Pancreas (tissue), 10 donors: ENCODE measurements around the gene ZNF683. TPM values are rescaled to one million over a fixed set of nuclear protein-coding genes. Genes with fewer than 3 reads are reported as not detected.
"Not testable (repeated sequence)": the region's sequence is repeated elsewhere in the genome, so short reads cannot be mapped to it uniquely, and the experiment has no call there.

Experiments used
- ATAC-seq, 4 donors: fragments of 200-7000 bp; cut with Tn5 transposase; one replicate each; pipeline versions ENCODE4 v1.8.0 to v1.9.1; 2020; ENCODE audit warnings: mild to moderate bottlenecking in 4 of 4, moderate library complexity in 4 of 4
- DNase-seq, 6 donors: peaks; one replicate each; pipeline ENCODE4 v3.0.0-alpha.2; 2020
- FAIRE-seq: peaks from 2 replicates; lab custom pipeline; 2012; peaks lifted over from hg19 to GRCh38; lab: Jason Lieb, UNC
- H3K27ac ChIP-seq, 4 donors: fragments of 200-600 bp; sonication (generic); 1 replicate in 3 of 4; 2 replicates in 1 of 4; pipeline versions ENCODE4 v1.5.0 to v1.8.0; 2020
- H3K27me3 ChIP-seq, 4 donors: fragments of 200-600 bp; one replicate each; pipeline ENCODE4 v1.8.0; 2021
- H3K36me3 ChIP-seq, 3 donors: fragments of 200-600 bp; sonication (generic) in 1 of 3; one replicate each; pipeline versions ENCODE4 v1.5.0 to v1.8.0; 2020 to 2021
- H3K4me1 ChIP-seq, 3 donors: fragments of 200-600 bp; one replicate each; pipeline ENCODE4 v1.8.0; 2021
- H3K4me3 ChIP-seq, 4 donors: fragments of 200-600 bp; sonication (generic) in 2 of 4; one replicate each; pipeline versions ENCODE4 v1.5.0 to v1.8.0; 2020 to 2021
- H3K9me3 ChIP-seq, 4 donors: fragments of 200-600 bp; one replicate each; pipeline ENCODE4 v1.8.0; 2021
- WGBS, 2 donors: extraction: QIAGEN DNeasy Blood & Tissue Kit; methylation state at CpG; one replicate each; pipeline ENCODE4 v1.1.7; 2013; 5-methylcytosine and 5-hydroxymethylcytosine counted together
- intact Hi-C, 3 donors: fragments of 100-400 bp; cut with DNase I; formaldehyde crosslinking; loops; one replicate each; pipeline versions ENCODE4 v1.11.1 to v1.14.2; 2022
- polyA plus RNA-seq, 2 donors: library from polyadenylated mRNA; stranded (reverse); fragments of 200-250 nt; gene quantifications; one replicate each; pipeline ENCODE4 v1.2.3, GENCODE V29; 2013
- total RNA-seq, 6 donors: library from RNA; stranded (reverse); fragmentation: NEBNext Ultra II Directional in 4 of 6; extraction: Animal tissue kit (Norgen Biotek cat#: 25700) in 4 of 6; gene quantifications; one replicate each; pipeline versions ENCODE4 v1.2.1 to v1.2.4, GENCODE V29; 2021 to 2023
- TF ChIP-seq, protein P1 (sequence below), 4 donors: fragments of 200-600 bp; sonication (generic) in 3 of 4; IDR thresholded peaks; one replicate each; pipeline versions ENCODE4 v1.5.0 to v1.8.0; 2021; ENCODE audit warnings: antibody characterized with exemption in 4 of 4
- donor health status: healthy with polysubstance abuse.
- donor health status: DM: no; HTN: no; CAD: no; lungs with moderate emphysema.
- donor health status: DM: no; HTN: no; CAD: no.
- donor health status: control.
- donor health status: control.
- donor health status: Bipolar disorder and iron deficiency.
- donor health status: DM: yes; HTN: yes; CAD: no.
- donor health status: DM: no; HTN: no; CAD: no.
- donor health status: DM: no; HTN: no; CAD: no.
- donor health status: DM: yes; HTN: yes; CAD: no.

The ZNF683 gene
- total and polyA plus RNA-seq, 8 donors, result 0.12 to 0.47 (median 0.27) TPM; not detected in 4

DNA sequence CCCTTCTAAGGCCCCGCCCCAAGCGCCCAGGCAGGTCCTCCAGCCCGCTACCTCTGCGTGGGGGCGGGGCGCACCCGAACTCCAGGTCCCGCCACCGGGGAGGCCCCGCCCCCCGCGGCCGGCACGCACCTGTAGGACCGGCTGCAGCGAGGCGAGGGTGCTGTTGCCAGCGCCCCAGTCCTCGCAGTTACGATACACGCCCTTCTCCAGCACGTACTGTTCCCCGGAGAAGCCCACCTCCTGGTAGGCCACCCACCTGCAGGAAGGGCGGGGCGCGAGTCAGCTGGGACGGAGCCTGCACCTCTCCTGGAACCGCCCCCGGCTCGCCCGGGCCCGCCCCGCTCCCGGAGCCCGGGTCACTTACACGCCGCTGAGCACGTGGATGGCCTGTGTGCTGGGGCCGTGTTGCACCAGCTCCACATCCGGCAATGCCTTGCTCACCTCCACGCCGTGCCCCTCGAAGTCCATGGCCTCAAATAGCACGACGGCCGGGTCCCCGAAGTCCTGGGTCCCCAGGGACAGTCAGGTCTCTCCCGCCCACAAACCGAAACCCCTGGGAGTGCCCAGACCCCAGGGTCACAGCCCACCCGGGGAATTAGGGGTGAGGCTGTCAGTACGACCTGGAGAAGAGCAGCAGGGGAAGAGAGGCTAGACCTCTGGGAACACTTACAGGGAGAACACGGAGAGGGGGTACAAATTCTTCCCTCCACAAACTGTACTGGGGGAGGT, 35.9 kb downstream of the ZNF683 start:
- intact Hi-C loops, result no loop called here
- Histone ChIP-seq H3K4me3 (peak overlapping the region; percentile 22 to 61 (median 54)), H3K36me3 (no peaks in the 10 kb centered on the region), H3K27me3 (no peaks in the 10 kb centered on the region), H3K9me3 (no peaks in the 10 kb centered on the region), H3K4me1 (no peaks in the 10 kb centered on the region), H3K27ac (no peak overlapping the region)
- TF ChIP-seq, protein P1, sequence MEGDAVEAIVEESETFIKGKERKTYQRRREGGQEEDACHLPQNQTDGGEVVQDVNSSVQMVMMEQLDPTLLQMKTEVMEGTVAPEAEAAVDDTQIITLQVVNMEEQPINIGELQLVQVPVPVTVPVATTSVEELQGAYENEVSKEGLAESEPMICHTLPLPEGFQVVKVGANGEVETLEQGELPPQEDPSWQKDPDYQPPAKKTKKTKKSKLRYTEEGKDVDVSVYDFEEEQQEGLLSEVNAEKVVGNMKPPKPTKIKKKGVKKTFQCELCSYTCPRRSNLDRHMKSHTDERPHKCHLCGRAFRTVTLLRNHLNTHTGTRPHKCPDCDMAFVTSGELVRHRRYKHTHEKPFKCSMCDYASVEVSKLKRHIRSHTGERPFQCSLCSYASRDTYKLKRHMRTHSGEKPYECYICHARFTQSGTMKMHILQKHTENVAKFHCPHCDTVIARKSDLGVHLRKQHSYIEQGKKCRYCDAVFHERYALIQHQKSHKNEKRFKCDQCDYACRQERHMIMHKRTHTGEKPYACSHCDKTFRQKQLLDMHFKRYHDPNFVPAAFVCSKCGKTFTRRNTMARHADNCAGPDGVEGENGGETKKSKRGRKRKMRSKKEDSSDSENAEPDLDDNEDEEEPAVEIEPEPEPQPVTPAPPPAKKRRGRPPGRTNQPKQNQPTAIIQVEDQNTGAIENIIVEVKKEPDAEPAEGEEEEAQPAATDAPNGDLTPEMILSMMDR (IDR thresholded peaks at IDR 0.05), result no peak
- WGBS, 2 donors, result 12 to 13% methylated on average over 45 to 52 of the region's 52 CpGs
- ATAC-seq (peak; percentile 97 to 99 (median 99)), FAIRE-seq (no peak), DNase-seq (peak; percentile 90 to 97 (median 94))

DNA sequence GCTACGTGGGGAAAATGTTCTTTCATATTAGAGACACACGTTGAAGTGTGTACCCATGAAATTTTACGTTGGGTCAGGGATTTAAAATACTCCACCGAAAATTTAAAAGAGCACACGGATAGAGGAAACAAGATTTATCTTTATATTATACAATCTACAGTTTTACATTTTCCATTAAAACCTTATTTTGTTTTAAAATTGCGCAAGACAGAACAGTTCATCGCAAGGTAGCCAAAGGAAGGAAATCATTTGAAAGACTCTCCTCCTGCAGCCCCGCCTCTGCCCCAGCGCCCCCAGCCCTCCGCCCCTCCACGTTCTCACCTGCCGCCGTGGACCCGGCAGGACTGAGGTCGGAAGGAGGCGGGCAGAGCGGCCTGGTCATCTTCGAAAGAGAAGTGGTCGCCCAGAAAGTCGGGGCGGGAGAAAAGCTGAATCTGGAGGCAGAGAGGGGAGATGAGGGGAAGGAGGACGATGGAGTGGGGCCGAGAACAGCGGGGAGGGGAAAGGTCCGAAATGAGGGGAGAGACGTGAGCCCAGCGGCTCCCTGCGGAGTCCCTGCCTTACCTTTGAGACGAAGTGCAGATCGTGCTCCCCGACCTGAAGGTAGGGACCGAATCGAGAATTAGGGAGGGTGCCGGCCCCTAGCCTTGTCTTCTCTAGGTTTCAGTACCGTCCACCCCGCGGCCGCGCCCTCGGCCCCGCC, 36.6 kb downstream of the ZNF683 start:
- Histone ChIP-seq H3K9me3 (no peaks in the 10 kb centered on the region), H3K27ac (no peak overlapping the region), H3K4me1 (no peaks in the 10 kb centered on the region), H3K27me3 (no peaks in the 10 kb centered on the region), H3K36me3 (no peaks in the 10 kb centered on the region), H3K4me3 (peak overlapping the region; percentile 22 to 61 (median 54))
- TF ChIP-seq, protein P1 (IDR thresholded peaks at IDR 0.05), result no peak
- FAIRE-seq, result no peak
- ATAC-seq, result peak; percentile 16 to 31 (median 24)
- 2 to 4% methylated on average over 34 to 41 of the region's 41 CpGs for WGBS, 2 donors
- no peak for DNase-seq
- intact Hi-C loops, result no loop called here

DNA sequence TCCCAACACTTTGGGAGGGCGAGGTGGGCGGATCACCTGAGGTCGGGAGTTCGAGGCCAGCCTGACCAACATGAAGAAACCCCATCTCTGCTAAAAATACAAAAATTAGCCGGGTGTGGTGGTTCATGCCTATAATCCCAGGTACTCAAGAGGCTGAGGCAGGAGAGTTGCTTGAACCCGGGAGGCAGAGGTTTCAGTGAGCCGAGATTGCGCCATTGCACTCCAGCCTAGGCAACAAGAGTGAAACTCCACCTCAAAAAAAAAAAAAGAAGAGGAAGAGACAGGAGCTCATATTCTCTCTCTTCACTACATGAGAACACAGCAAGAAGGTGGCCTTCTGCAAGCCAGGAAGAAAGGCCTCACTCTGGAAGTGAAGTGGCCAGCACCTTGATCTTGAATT, 39.2 kb downstream of the ZNF683 start:
- DNase-seq, H3K27me3 ChIP-seq, FAIRE-seq, H3K36me3 ChIP-seq, H3K9me3 ChIP-seq, ATAC-seq, H3K4me1 ChIP-seq, intact Hi-C loops, H3K27ac ChIP-seq, H3K4me3 ChIP-seq: not testable (repeated sequence)
- WGBS, 2 donors, result 87 to 91% methylated on average over 8 of the region's 8 CpGs

DNA sequence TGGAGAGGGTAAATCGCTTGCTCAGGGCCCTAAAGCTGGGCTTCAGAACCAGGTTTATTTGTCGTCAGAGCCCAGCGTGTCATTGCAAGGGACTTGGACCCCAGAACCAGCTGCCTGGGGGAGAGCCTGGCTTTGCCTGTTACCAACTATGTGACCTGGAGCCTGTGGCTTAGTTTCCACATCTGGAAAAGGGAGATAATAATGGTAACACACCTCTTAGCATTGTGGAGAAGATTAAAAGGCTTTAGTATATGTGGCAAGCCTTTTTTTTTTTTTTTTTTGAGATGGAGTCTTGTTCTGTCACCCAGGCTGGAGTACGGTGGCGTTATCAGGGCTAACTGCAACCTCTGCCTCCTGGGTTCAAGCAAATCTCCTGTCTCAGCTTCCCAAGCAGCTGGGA, 42.3 kb downstream of the ZNF683 start:
- FAIRE-seq, result no peak
- H3K27me3 ChIP-seq, result no peaks in the 10 kb centered on the region
- no peaks in the 10 kb centered on the region for H3K36me3 ChIP-seq
- DNase-seq, result no peak
- no peaks in the 10 kb centered on the region for H3K4me1 ChIP-seq
- H3K9me3 ChIP-seq, result no peaks in the 10 kb centered on the region
- TF ChIP-seq, protein P1 (IDR thresholded peaks at IDR 0.05), result no peak
- H3K4me3 ChIP-seq, result no peak overlapping the region
- H3K27ac ChIP-seq, result no peak overlapping the region
- intact Hi-C loops, result no loop called here
- no peak for ATAC-seq
- WGBS, 2 donors, result 74 to 85% methylated on average over 5 of the region's 5 CpGs

DNA sequence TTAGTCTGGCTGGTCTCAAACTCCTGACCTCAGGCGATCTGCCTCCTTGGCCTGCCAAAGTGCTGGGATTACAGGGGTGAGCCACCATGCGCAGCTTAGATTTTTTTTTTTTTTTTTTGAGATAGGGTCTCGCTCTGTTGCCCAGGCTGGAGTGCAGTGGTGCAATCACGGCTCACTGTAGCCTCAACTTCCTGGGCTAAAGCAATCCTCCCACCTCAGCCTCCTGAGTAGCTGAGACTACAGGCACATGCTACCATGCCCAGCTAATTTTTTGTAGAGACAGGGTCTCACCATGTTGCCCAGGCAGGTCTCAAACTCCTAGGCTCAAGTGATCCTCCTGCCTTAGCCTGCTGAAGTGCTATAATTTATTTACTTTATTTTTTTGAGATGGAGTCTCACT, 43.2 kb downstream of the ZNF683 start:
- H3K36me3 ChIP-seq, intact Hi-C loops, H3K27ac ChIP-seq, H3K9me3 ChIP-seq, FAIRE-seq, H3K4me1 ChIP-seq, DNase-seq, H3K4me3 ChIP-seq, ATAC-seq, H3K27me3 ChIP-seq: not testable (repeated sequence)
- 86 to 96% methylated on average over 3 to 4 of the region's 4 CpGs for WGBS, 2 donors

DNA sequence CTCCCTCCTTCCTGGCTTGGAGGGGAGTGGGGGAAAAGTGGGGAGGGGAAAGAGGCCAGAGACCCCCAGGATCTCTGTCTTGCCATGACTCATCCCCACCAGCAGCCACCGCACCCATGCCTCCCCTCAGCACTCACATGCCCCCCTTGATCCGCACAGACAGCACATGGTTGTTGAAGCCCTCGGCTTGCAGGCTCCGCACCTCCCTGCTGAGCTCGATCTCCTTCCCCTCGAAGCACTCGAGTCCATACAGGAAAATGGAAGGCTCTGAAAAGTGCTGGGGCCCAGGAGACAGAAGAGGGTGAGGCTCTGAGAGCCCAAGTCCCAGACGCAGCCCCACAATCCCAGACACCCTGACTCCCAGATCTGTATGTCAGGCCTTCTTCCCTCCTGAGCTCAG, 44.0 kb downstream of the ZNF683 start:
- 72 to 85% methylated on average over 8 of the region's 8 CpGs for WGBS, 2 donors
- H3K27ac ChIP-seq, result no peak overlapping the region
- no peaks in the 10 kb centered on the region for H3K4me1 ChIP-seq
- DNase-seq (no peak), ATAC-seq (no peak), FAIRE-seq (no peak)
- H3K4me3 ChIP-seq, result no peak overlapping the region
- no peaks in the 10 kb centered on the region for H3K36me3 ChIP-seq
- intact Hi-C loops, result no loop called here
- H3K27me3 ChIP-seq, result no peaks in the 10 kb centered on the region
- H3K9me3 ChIP-seq, result no peaks in the 10 kb centered on the region
- TF ChIP-seq, protein P1 (IDR thresholded peaks at IDR 0.05), result no peak
